Hindlimb muscle (tissue), 1 donor: Measurements from ENCODE around the gene FNIP2. TPM values are rescaled to one million over a fixed set of nuclear protein-coding genes. Genes with fewer than 3 reads are reported as not detected.

Experiments
- DNase-seq: peaks from one replicate; pipeline ENCODE4 v3.0.0-alpha.2; 2013
- polyA plus RNA-seq: library from polyadenylated mRNA; unstranded; fragments of 120-200 nt; gene quantifications from one replicate; pipeline ENCODE4 v1.2.1, GENCODE V29; 2013; ENCODE audit not compliant: insufficient read length

FNIP2 gene
- polyA plus RNA-seq, 1 donor = 12.7 TPM

- no peak for DNase-seq
Observed at GRCh38 chr4:158763462-158763861, 5.4 kb upstream of the FNIP2 start.

DNA sequence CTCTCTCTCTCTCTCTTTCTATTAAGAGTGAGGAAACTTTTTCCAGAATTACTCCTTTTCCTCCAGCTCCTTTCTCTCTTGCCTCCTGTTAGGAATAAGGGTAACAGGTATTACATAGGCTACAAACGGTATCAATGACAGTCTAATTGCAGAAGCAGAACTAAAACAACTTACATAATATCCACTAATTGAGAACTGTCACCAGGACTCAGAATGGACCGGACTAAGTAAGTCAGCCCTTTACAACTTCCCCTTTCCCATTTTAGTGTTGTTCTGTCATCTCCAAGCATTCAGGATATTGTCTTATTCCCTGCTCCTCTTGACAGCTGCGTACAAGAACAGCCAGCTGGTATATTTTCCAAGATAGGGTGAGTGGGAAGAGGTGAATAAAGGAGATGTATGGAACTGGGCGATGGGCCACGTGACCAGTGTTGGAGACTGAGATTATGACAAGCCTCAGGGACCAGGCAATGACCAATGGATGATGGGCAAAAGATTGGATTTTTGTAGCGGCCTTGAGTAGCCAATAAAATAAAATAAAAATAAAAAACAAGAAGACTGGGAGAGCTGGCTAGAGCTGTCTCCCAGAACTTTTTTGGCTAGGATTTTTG, 2.3 kb upstream of the FNIP2 start:
- DNase-seq = no peak

DNA sequence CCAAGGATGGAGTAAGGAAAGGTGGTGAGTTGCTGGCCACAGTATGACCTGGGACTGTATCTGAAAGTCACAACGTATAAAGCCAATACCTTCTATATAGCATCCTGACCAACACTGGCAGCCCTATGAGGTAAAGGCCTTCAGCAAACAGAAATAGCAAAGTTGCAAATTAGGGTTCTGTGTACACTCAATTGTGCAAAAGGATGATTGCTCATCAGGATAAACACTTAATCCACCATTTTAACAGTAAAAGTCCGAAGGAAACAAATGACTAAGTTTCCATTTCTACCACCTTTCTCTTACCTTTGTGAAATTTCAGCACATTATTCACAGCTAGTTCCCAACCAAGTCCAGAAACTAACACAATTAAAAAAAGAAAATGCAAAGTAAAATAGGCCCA, 1.4 kb upstream of the FNIP2 start:
- DNase-seq = no peak

- DNase-seq = peak; percentile 49
Observed at GRCh38 chr4:158769175-158769921, 522 bp downstream of the FNIP2 start.

- no peak for DNase-seq
Observed at GRCh38 chr4:158770671-158771070, 1.8 kb downstream of the FNIP2 start.

DNA sequence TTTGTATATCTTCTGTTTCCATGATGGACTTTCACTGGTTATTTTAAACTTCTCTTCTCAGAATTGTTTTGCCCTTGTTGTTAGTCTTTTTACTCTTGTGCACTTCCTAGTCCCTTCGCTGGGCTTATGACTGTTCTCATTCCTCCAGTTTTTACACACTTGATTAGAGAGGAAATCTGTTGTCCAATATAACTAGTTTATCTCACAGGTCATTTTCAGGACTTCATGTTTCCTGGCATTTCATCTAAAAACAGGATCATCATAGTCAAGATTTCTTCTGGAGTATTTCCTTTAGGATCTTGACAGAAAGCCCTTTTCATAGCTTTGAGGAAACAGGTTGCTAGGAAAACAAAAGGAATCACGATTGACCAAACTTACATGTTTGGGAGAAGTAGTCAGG, 3.0 kb downstream of the FNIP2 start:
- no peak for DNase-seq

- no peak for DNase-seq
Observed at GRCh38 chr4:158775091-158775651, 6.3 kb downstream of the FNIP2 start.

DNA sequence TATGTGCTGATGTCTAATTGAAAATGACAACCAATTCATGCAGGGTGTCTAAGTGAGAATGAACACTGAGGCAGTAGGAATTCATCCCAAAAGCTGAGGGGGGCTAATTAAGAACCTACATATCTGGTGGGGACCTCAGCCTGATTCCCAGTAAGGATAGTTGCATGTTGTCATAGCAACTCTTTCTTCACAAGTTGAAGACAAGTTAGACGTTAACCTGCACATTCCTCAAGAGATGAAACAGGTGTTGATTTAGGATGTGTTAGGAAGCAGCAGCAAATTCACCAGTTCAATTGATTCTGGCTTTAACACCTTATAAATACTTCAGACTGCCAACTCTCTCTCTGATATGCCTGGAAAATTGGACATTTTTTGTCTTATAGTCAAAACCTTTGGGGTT, 7.3 kb downstream of the FNIP2 start:
- no peak for DNase-seq

DNA sequence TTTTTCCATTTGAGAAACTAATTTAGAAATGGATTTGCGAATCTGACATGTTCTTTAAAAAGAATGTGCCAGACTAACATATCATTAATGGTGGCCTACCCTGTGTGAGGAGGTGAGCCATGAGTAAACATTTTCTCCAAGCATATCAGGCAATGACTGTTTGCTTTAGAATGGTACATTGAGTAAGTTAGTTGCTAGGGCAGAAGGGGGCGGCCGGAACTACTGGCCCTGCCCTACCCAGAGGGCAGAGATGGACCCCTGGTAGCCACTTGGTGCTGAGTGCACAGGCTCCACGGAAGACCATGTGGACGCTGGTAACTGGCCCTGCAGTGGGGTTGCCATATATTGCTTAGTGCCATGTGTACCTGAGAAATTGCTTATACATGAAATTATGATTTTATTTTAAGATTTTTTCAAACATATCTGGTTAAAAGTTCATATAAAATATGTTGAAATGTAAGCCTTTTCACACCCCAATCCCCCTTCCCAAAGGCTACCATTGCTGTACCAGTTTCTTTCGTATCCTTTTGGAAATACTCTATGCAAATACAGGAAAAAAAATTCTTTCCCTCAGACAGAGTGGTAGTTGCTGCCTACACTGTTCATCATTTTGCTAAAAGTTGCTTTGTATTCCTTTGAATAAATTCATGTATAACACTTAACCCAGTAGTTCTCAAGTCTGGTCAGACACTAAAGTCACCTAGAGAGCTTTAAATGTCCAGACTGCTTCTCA, 8.8 kb downstream of the FNIP2 start:
- DNase-seq = no peak

GRCh38 chr4:158778156-158778711, 9.4 kb downstream of the FNIP2 start:
- DNase-seq = no peak

DNA sequence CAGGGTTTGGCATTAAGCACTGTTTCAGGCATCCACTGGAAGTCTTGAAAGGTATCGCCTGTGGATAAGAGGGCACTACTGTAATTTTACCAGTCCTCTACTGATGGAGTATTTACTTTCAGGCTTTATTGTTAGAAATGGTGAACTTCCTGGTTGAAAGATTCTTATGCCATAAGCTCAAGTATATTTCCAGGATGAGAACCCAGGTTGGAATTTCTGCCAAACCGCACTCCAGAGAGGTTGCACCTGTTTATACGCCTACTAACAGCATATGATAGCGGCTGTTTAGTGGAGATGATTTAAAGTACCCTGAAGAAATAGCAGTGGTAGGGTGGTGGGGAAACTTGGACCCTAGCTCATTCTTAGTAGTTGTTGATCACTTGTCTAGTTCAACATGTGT, 9.9 kb downstream of the FNIP2 start:
- no peak for DNase-seq

DNA sequence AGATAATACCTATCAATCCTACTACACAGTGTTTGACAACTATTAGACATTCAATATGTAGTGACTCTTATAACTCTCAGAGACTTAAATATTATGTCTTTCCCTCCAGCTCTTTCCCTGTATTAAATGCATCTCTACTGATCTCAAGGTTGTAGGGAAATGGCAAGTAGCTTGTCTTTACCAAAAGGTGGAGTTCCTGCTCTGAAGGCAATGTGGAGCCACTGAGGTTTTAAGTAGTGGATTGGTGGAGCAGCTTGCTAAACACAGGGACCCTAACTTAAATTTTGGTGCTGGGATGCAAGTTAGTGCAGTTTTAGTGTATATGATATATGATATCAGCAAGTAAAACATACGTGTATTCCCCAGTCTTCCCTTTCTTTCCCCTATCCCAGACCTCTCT, 13.1 kb downstream of the FNIP2 start:
- no peak for DNase-seq

- DNase-seq = no peak
Observed at GRCh38 chr4:158782551-158783360, 13.9 kb downstream of the FNIP2 start.

GRCh38 chr4:158783785-158784184, 15.0 kb downstream of the FNIP2 start:
- no peak for DNase-seq

- DNase-seq = no peak
Observed at GRCh38 chr4:158785718-158786117, 16.9 kb downstream of the FNIP2 start.

DNA sequence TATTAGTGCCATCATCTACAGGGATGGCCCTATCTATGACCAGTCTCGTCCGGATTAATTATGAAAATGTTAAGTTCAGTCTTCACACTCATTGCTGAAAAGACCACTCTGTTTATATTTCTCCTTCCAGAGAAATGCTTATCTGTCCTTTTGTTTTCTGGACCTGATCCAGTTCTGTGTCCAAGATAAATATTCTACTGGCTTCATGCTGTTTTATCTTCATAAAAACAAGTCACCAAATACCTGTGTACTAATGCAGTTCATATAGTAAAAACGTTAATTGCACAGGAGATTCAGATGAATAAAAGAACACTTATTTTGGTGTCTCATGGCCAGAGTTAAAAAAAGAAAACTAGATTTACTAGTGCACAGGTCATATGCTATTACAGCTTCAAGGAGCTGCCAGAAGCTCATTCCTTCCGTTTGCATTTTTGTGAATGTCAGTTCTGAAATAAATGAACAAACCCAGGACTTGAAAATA, 17.3 kb downstream of the FNIP2 start:
- peak; percentile 24 for DNase-seq

- DNase-seq = peak; percentile 52
Observed at GRCh38 chr4:158786955-158787354, 18.1 kb downstream of the FNIP2 start.

GRCh38 chr4:158787709-158788475, 19.1 kb downstream of the FNIP2 start:
- DNase-seq = peak; percentile 21

DNA sequence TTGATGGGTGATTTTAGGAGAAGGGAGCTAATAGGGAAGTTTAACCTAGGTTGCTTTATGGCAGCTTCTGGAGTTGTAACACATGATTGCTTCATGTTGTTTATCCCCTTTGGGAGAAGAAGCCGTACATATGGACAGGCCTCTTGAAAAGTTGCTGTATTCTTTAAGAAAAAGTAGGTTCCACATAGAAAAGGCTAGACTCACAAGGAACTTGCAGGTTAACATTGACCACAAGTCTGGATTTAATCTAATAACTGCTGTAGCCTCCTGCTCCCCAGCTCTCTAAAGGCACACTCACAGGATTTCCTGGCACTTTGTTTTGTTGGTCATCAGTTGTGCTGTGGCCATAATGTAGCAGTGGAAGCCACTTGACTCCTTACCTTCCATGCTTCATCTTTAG, 19.7 kb downstream of the FNIP2 start:
- no peak for DNase-seq

DNA sequence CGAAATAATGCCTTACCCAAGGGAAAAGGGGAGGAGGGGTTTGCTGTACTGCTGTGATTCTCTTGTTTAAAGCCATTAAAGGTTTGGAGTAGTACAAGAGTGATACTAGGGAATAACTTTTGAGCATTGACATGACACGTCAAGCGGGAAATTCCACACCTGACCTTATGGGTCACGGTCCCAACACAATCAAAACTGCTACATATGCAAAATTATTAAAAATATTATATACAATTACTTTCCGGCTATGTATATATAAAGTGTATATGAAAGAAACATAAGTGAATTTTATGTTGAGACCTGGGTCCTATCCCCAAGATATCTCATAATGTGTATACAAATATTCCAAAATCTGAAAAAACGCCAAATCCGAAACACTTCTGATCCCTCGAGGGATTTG, 21.0 kb downstream of the FNIP2 start:
- no peak for DNase-seq

DNA sequence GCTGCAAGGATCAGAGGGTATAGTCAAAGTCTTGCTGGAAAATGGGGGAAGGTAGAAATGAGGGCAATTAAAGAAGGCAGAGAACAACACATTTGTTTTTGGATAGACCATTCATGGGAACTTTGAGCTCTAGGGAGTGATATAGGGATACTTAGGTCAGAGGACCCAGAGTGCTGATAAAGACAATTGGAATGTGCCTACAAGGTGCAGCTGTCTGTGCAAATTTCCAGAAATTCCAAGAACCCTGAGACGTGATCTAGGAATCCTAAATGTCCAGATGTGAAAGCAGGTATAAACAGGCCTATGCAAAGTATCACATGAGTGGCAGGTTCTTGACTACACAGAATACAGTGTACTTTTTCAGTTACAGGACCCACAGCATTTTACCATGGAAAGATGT, 24.2 kb downstream of the FNIP2 start:
- no peak for DNase-seq
